ENCODE results near the gene PGM5. TPM values are rescaled to one million over a fixed set of nuclear protein-coding genes. Genes with fewer than 3 reads are reported as not detected.

PGM5 gene
- total and polyA plus RNA-seq, 2 donors (not counting 3 experiments of a cell fraction or from before 2014, with no cell fraction given): 0.14 to 1.9 TPM

DNA sequence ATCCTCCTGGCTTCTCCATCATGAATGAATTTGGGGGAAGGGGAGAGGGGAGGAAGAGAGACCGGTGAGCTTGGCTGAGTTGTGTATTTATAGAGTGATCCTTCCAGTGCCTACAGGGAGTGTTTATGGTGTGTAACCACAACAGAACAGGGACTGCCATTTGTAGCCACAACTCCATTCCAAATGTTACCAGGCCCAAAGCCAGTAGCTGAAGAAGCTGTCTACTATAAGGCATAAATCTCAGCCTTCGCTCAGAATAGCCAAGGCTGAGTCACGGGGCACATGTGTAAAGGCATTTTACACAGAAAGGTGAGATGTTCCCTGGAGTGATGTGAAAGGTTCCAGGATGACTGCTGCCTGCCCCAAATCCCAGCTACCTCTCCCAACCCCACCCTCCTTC, 181.8 kb downstream of the PGM5 start:
- ChIA-PET CTCF (no interaction called here), POLR2A (no interaction called here)
- BruUV-seq (replicated peaks): no TSS peak
- H3K79me2 ChIP-seq (ENCODE audit: control insufficient read depth, insufficient read depth, low read length): no peaks in the 10 kb centered on the region
- H4K20me1 ChIP-seq (replicated peaks; ENCODE audit: control insufficient read depth, extremely low read depth, insufficient read depth, low read length): no peaks in the 10 kb centered on the region
- H3K9me1 ChIP-seq (replicated peaks; ENCODE audit: control insufficient read depth, extremely low read depth, insufficient read depth, low read length): no peaks in the 10 kb centered on the region
- H2AFZ ChIP-seq (ENCODE audit: low read depth, low read length): no peak overlapping the region
- no peak overlapping the region for H3K9ac ChIP-seq (replicated peaks; ENCODE audit: extremely low read depth, insufficient read depth, low read length)
- no peak overlapping the region for H3K4me2 ChIP-seq (ENCODE audit: insufficient read depth, low read length)
- FAIRE-seq: no peak
- intact Hi-C loops (cut with micrococcal nuclease) (no loop called here), dilution Hi-C loops (cut with MboI; ENCODE audit: extremely low pct_ligation_motif_present, low sequenced_read_pairs) (no loop called here)
- H3K27me3 ChIP-seq (ENCODE audit: control insufficient read depth in 2 of 2, insufficient read depth in 2 of 2, low read length in 2 of 2): no peaks in the 10 kb centered on the region
- no peak overlapping the region for H3K27ac ChIP-seq (ENCODE audit: insufficient read depth, low read depth, low read length)
- no peaks in the 10 kb centered on the region for H3K36me3 ChIP-seq (ENCODE audit: control insufficient read depth in 2 of 2, extremely low read depth in 1 of 2, insufficient read depth in 2 of 2, low read length in 2 of 2)
- no peaks in the 10 kb centered on the region for H3K9me3 ChIP-seq (replicated peaks; ENCODE audit: control insufficient read depth, insufficient read depth, low read length)
- TF ChIP-seq FOS (IDR thresholded peaks at IDR 0.05; ENCODE audit: borderline replicate concordance, insufficient read depth, low read length) (no peak), EZH2 (IDR thresholded peaks at IDR 0.05; ENCODE audit: borderline replicate concordance, low read depth, low read length, severe bottlenecking) (no peak), JUN (IDR thresholded peaks at IDR 0.05; ENCODE audit: borderline replicate concordance, insufficient read depth, insufficient read length, low read depth) (no peak), POLR2A (IDR thresholded peaks at IDR 0.05; ENCODE audit: low read depth, low read length) (no peak), GATA2 (IDR thresholded peaks at IDR 0.05; ENCODE audit: insufficient read depth, insufficient read length, low read depth, low read length) (no peak), MYC (IDR thresholded peaks at IDR 0.05; ENCODE audit: low read depth, low read length) (no peak), POLR2AphosphoS5 (IDR thresholded peaks at IDR 0.05; ENCODE audit: insufficient read depth, low read depth, low read length) (no peak)
- TF ChIP-seq, protein P1, sequence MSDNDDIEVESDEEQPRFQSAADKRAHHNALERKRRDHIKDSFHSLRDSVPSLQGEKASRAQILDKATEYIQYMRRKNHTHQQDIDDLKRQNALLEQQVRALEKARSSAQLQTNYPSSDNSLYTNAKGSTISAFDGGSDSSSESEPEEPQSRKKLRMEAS (IDR thresholded peaks at IDR 0.05; ENCODE audit: insufficient read depth, insufficient read length): no peak
- TF ChIP-seq, protein P2, sequence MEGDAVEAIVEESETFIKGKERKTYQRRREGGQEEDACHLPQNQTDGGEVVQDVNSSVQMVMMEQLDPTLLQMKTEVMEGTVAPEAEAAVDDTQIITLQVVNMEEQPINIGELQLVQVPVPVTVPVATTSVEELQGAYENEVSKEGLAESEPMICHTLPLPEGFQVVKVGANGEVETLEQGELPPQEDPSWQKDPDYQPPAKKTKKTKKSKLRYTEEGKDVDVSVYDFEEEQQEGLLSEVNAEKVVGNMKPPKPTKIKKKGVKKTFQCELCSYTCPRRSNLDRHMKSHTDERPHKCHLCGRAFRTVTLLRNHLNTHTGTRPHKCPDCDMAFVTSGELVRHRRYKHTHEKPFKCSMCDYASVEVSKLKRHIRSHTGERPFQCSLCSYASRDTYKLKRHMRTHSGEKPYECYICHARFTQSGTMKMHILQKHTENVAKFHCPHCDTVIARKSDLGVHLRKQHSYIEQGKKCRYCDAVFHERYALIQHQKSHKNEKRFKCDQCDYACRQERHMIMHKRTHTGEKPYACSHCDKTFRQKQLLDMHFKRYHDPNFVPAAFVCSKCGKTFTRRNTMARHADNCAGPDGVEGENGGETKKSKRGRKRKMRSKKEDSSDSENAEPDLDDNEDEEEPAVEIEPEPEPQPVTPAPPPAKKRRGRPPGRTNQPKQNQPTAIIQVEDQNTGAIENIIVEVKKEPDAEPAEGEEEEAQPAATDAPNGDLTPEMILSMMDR (IDR thresholded peaks at IDR 0.05; ENCODE audit: extremely low read depth in 1 of 2, insufficient read depth in 1 of 2, low read depth in 1 of 2, low read length in 2 of 2): no peak
- no peak for DNase-seq (ENCODE audit: low read depth, low spot score)
- H3K4me1 ChIP-seq (ENCODE audit: control insufficient read depth, extremely low read depth, insufficient read depth, low read length): no peaks in the 10 kb centered on the region
- H3K4me3 ChIP-seq (replicated peaks in 1 of 3; ENCODE audit: insufficient read depth in 1 of 3, low read depth in 1 of 3, low read length in 3 of 3): no peak overlapping the region
